Cardiac fibroblast (primary cell): Measurements from ENCODE around the gene TPCN1.
A peak's percentile ranks its signal among the peaks of the same experiment; 100 is the strongest.

Source experiments
- DNase-seq, 2 donors: peaks; one replicate each; pipeline versions ENCODE4 v3.0.0 to v3.0.0-alpha.2; 2010; ENCODE audit warnings: low read depth in 2 of 2
- H3K4me3 ChIP-seq, 2 donors: replicated peaks in 1 of 2; 1 replicate in 1 of 2; 2 replicates in 1 of 2; pipeline ENCODE4 v1.5.1; 2011; ENCODE audit warnings: low read depth in 2 of 2, low read length in 2 of 2, mild to moderate bottlenecking in 2 of 2, moderate library complexity in 1 of 2
- TF ChIP-seq, protein P1 (sequence below): IDR thresholded peaks from one replicate; pipeline ENCODE4 v1.5.1; 2011; ENCODE audit warnings: low read depth, mild to moderate bottlenecking, low read length, inconsistent platforms

TPCN1 gene

GRCh38 chr12:113268136-113268535, 46.9 kb downstream of the TPCN1 start:
- no peak overlapping the region for H3K4me3 ChIP-seq
- TF ChIP-seq, protein P1, sequence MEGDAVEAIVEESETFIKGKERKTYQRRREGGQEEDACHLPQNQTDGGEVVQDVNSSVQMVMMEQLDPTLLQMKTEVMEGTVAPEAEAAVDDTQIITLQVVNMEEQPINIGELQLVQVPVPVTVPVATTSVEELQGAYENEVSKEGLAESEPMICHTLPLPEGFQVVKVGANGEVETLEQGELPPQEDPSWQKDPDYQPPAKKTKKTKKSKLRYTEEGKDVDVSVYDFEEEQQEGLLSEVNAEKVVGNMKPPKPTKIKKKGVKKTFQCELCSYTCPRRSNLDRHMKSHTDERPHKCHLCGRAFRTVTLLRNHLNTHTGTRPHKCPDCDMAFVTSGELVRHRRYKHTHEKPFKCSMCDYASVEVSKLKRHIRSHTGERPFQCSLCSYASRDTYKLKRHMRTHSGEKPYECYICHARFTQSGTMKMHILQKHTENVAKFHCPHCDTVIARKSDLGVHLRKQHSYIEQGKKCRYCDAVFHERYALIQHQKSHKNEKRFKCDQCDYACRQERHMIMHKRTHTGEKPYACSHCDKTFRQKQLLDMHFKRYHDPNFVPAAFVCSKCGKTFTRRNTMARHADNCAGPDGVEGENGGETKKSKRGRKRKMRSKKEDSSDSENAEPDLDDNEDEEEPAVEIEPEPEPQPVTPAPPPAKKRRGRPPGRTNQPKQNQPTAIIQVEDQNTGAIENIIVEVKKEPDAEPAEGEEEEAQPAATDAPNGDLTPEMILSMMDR: no peak
- DNase-seq: no peak

DNA sequence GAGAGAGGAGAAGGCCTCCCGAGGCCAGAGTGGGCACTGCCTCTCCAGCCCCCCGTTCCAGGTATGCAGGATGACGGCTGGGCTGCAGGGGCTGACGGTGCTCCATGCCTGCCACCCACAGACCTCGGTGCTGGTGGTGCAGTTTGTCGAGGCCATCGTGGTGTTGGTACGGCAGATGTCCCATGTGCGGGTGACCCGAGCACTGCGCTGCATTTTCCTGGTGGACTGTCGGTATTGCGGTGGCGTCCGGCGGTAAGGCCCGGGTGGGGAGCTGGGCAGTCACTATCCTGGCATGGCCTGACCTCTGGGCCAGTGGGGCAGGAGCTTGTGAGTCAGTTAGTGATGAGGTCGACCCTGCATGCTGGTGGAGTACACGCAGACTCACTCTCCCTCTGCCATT, 47.4 kb downstream of the TPCN1 start:
- no peak for DNase-seq
- no peak overlapping the region for H3K4me3 ChIP-seq
- TF ChIP-seq, protein P1: no peak

GRCh38 chr12:113269257-113269943, 48.1 kb downstream of the TPCN1 start:
- TF ChIP-seq, protein P1: no peak
- DNase-seq: no peak
- H3K4me3 ChIP-seq: no peak overlapping the region

DNA sequence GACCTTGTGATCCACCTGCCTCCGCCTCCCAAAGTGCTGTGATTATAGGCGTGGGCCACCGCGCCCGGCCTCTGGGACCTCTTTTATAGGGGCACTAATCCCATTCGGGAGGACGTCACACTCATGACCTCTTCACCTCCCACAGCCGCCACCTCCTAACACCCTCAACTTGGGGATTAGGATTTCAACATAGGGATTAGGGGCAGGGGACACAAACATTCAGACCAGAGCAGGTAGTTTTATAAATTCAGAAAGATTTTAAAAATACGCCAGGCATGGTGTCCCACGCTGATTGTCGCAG, 49.4 kb downstream of the TPCN1 start:
- DNase-seq: no peak
- no peak overlapping the region for H3K4me3 ChIP-seq
- TF ChIP-seq, protein P1: no peak

DNA sequence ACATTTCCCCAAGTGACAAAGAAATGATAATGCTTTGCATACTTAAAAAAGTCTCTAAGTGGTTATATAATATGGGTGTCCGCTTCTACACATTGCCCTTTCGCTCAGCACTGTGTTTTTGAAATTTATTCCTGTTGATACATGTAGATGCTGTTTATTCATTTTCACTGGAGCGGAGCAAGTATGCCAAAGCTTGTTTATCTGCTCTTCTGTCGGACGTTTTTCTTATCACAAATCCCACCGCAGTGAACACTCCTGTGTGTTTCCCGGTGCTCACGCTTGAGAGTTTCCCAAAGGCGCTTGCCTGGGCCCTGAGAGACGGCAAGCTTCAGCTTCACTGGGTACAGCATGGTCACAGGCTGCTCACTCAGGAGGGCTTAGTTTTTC, 50.2 kb downstream of the TPCN1 start:
- no peak overlapping the region for H3K4me3 ChIP-seq
- DNase-seq: no peak
- TF ChIP-seq, protein P1: no peak

DNA sequence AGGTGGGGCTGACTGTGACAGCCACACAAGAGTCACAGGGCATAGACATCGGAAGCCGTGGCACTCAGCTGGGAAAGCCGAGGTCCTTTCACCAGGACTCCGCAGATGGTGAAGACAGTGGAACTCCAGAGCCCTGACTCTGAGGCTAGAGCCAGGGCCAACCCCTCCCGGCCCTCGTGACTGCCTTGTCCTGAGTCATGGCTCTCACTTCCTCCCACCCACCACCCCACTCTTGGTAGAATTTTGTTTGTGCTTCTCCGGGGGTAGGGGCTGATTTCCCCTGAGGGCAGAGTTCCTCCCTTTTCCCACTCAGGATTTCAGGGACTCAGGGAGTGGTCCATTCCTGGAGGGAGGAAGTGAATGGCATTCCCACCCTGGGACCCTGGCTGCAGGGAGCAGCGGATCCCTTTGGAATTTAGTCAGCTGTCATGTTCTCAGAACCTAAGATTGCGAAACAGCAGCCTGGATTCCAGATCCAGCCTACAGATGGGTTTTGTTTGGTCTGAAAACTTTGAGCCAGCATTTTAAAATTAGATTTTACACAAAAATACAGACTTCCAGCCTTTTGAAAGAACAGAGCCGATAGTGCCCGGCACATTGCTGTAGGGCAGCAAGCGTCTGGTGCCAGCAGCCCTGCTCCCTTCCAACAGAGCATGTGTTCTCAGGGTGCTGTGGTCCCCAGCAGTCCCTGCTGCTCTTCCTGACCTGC, 50.7 kb downstream of the TPCN1 start:
- DNase-seq: peak; percentile 82 to 91
- H3K4me3 ChIP-seq: no peak overlapping the region
- TF ChIP-seq, protein P1: no peak
